HG03460 (cell line): ENCODE data around the gene SRRD.

ENCODE experiments used
- ATAC-seq: cut with Tn5 transposase; IDR thresholded peaks from one replicate; pipeline ENCODE4 v1.9.1; 2021; ENCODE audit not compliant: unreplicated experiment

Gene SRRD

GRCh38 chr22:26452236-26453016 lies 31.3 kb upstream of the SRRD start:
- no peak for ATAC-seq

GRCh38 chr22:26453216-26453615 lies 30.5 kb upstream of the SRRD start:
- ATAC-seq: no peak

- ATAC-seq: no peak
Measured at GRCh38 chr22:26453812-26454500, 29.7 kb upstream of the SRRD start.

GRCh38 chr22:26457661-26458272 lies 25.9 kb upstream of the SRRD start:
- ATAC-seq: no peak

GRCh38 chr22:26460202-26460601 lies 23.5 kb upstream of the SRRD start:
- no peak for ATAC-seq

- ATAC-seq: no peak
Measured at GRCh38 chr22:26461188-26461810, 22.4 kb upstream of the SRRD start.

- no peak for ATAC-seq
Measured at GRCh38 chr22:26462051-26462450, 21.6 kb upstream of the SRRD start.

- ATAC-seq: no peak
Measured at GRCh38 chr22:26462641-26463040, 21.0 kb upstream of the SRRD start.

- ATAC-seq: no peak
Measured at GRCh38 chr22:26463101-26463661, 20.5 kb upstream of the SRRD start.

- ATAC-seq: no peak
Measured at GRCh38 chr22:26463688-26464087, 20.0 kb upstream of the SRRD start.

GRCh38 chr22:26464312-26464711 lies 19.4 kb upstream of the SRRD start:
- ATAC-seq: no peak

GRCh38 chr22:26466196-26466595 lies 17.5 kb upstream of the SRRD start:
- no peak for ATAC-seq

GRCh38 chr22:26470807-26471206 lies 12.9 kb upstream of the SRRD start:
- ATAC-seq: no peak

- no peak for ATAC-seq
Measured at GRCh38 chr22:26471522-26471921, 12.2 kb upstream of the SRRD start.

GRCh38 chr22:26474682-26475081 lies 9.0 kb upstream of the SRRD start:
- ATAC-seq: no peak

- ATAC-seq: no peak
Measured at GRCh38 chr22:26476705-26477340, 6.9 kb upstream of the SRRD start.

- no peak for ATAC-seq
Measured at GRCh38 chr22:26477341-26477731, 6.3 kb upstream of the SRRD start.

GRCh38 chr22:26479043-26479791 lies 4.5 kb upstream of the SRRD start:
- no peak for ATAC-seq

GRCh38 chr22:26479792-26480610 lies 3.7 kb upstream of the SRRD start:
- ATAC-seq: no peak

- ATAC-seq: no peak
Measured at GRCh38 chr22:26480611-26480932, 3.1 kb upstream of the SRRD start.
